WTC11 (cell line): ENCODE results near the gene BUB1. TPM values are rescaled to one million over a fixed set of nuclear protein-coding genes. Genes with fewer than 3 reads are reported as not detected.

Experiments used
- ATAC-seq: fragments of 200-7000 bp; cut with Tn5 transposase; 2 replicates; pipeline ENCODE4 v1.10.0; 2021; ENCODE audit warnings: mild to moderate bottlenecking, moderate library complexity
- CTCF ChIA-PET: fragments of 300-600 bp; sonication (Branson Sonifier 250); formaldehyde crosslinking; loops from one replicate; lab custom pipeline; 2021; ENCODE audit warnings: antibody characterized with exemption; lab: Charles Lee
- POLR2A ChIA-PET: fragments of 350-600 bp; sonication (Branson Sonifier 250); formaldehyde crosslinking; loops from one replicate; lab custom pipeline; 2021; ENCODE audit warnings: antibody characterized with exemption; lab: Charles Lee
- DNase-seq: peaks from one replicate; pipeline ENCODE4 v3.0.0; 2021; ENCODE audit warnings: low spot score
- H3K27ac Mint-ChIP-seq: 2 replicates; pipeline ENCODE4 v1.8.0; 2021; ENCODE audit warnings: mixed read lengths
- H3K27me3 Mint-ChIP-seq: 2 replicates; pipeline ENCODE4 v1.8.0; 2021; ENCODE audit warnings: low read depth, mild to moderate bottlenecking, moderate library complexity, mixed read lengths
- H3K36me3 Mint-ChIP-seq: 2 replicates; pipeline ENCODE4 v1.8.0; 2021; ENCODE audit warnings: mixed read lengths
- H3K4me1 Mint-ChIP-seq: 2 replicates; pipeline ENCODE4 v1.8.0; 2022; ENCODE audit warnings: mixed read lengths
- H3K4me3 Mint-ChIP-seq: 2 replicates; pipeline ENCODE4 v1.8.0; 2021; ENCODE audit warnings: mild to moderate bottlenecking, moderate library complexity, mixed read lengths
- H3K9me3 Mint-ChIP-seq: 2 replicates; pipeline ENCODE4 v1.8.0; 2021; ENCODE audit warnings: mixed read lengths
- AFF4 ChIP-seq: sonication (generic); formaldehyde crosslinking; IDR thresholded peaks from 2 replicates; pipeline ENCODE4 v1.8.1; 2023; ENCODE audit warnings: mild to moderate bottlenecking, missing genetic modification reagents, borderline replicate concordance
- AR ChIP-seq: fragments of 250-450 bp; sonication (Bioruptor Pico); IDR thresholded peaks from 2 replicates; pipeline ENCODE4 v1.9.0; 2021; ENCODE audit warnings: mild to moderate bottlenecking
- ATF1 ChIP-seq: sonication (generic); formaldehyde crosslinking; IDR thresholded peaks from 2 replicates; pipeline ENCODE4 v1.8.1; 2023; ENCODE audit warnings: mild to moderate bottlenecking, moderate library complexity, missing genetic modification reagents
- ATF6 ChIP-seq: sonication (generic); formaldehyde crosslinking; IDR thresholded peaks from 2 replicates; pipeline ENCODE4 v1.8.1; 2023; ENCODE audit warnings: mild to moderate bottlenecking, missing genetic modification reagents
- E2F1 ChIP-seq: sonication (generic); formaldehyde crosslinking; IDR thresholded peaks from 2 replicates; pipeline ENCODE4 v1.8.0; 2022; ENCODE audit warnings: mild to moderate bottlenecking, missing genetic modification reagents
- GTF2I ChIP-seq: fragments of 250-450 bp; sonication (Bioruptor Pico); conservative IDR thresholded peaks from 2 replicates; pipeline ENCODE4 v1.4.0; 2021; ENCODE audit warnings: mild to moderate bottlenecking
- HMGA2 ChIP-seq: fragments of 250-450 bp; sonication (Bioruptor Pico); IDR thresholded peaks from 2 replicates; pipeline ENCODE4 v1.4.0; 2021; ENCODE audit warnings: mild to moderate bottlenecking, moderate library complexity
- HMGXB4 ChIP-seq: sonication (generic); formaldehyde crosslinking; IDR thresholded peaks from 2 replicates; pipeline ENCODE4 v1.8.1; 2023; ENCODE audit warnings: mild to moderate bottlenecking, moderate library complexity, missing genetic modification reagents
- MAX ChIP-seq: sonication (generic); formaldehyde crosslinking; IDR thresholded peaks from 2 replicates; pipeline ENCODE4 v1.8.0; 2022; ENCODE audit warnings: mild to moderate bottlenecking, missing genetic modification reagents
- MLX ChIP-seq: sonication (generic); formaldehyde crosslinking; IDR thresholded peaks from 2 replicates; pipeline ENCODE4 v1.8.1; 2023; ENCODE audit warnings: mild to moderate bottlenecking, missing genetic modification reagents, moderate library complexity
- NFATC4 ChIP-seq: fragments of 250-450 bp; sonication (Bioruptor Pico); IDR thresholded peaks from 2 replicates; pipeline ENCODE4 v1.9.0; 2021; ENCODE audit warnings: mild to moderate bottlenecking
- NR1H2 ChIP-seq: sonication (generic); formaldehyde crosslinking; IDR thresholded peaks from 2 replicates; pipeline ENCODE4 v1.9.0; 2021; ENCODE audit warnings: mild to moderate bottlenecking, moderate library complexity, missing genetic modification reagents
- SMAD4 ChIP-seq: sonication (generic); formaldehyde crosslinking; IDR thresholded peaks from 2 replicates; pipeline ENCODE4 v1.8.0; 2022; ENCODE audit warnings: mild to moderate bottlenecking, missing genetic modification reagents
- TEAD4 ChIP-seq: sonication (generic); formaldehyde crosslinking; IDR thresholded peaks from 2 replicates; pipeline ENCODE4 v1.8.0; 2022; ENCODE audit warnings: mild to moderate bottlenecking, missing genetic modification reagents
- ZNF121 ChIP-seq: sonication (generic); formaldehyde crosslinking; IDR thresholded peaks from 2 replicates; pipeline ENCODE4 v1.8.0; 2023; ENCODE audit warnings: missing genetic modification reagents
- ZNF281 ChIP-seq: sonication (generic); formaldehyde crosslinking; IDR thresholded peaks from 2 replicates; pipeline ENCODE4 v1.8.0; 2023; ENCODE audit warnings: mild to moderate bottlenecking, missing genetic modification reagents
- ZNF423 ChIP-seq: fragments of 250-450 bp; sonication (Bioruptor Pico); IDR thresholded peaks from 2 replicates; pipeline ENCODE4 v2.1.2; 2022; ENCODE audit warnings: mild to moderate bottlenecking, moderate library complexity
- total RNA-seq: library from RNA; stranded (reverse); gene quantifications from 3 replicates; pipeline ENCODE4 v1.2.3, GENCODE V29; 2021

The BUB1 gene
- total RNA-seq, 1 experiment from 2014 or later, result 116 TPM

- TF ChIP-seq AFF4 (CRISPR knock-in tag), result no peak
- no peak for TF ChIP-seq TEAD4
- TF ChIP-seq ATF6 (CRISPR knock-in tag), result no peak
- TF ChIP-seq ZNF423 (CRISPR knock-in tag), result no peak
- no peak for TF ChIP-seq GTF2I (CRISPR knock-in tag)
Observed at GRCh38 chr2:110644357-110644756, 33.5 kb downstream of the BUB1 start (continued).

- POLR2A ChIA-PET, result no interaction called here
- H3K9me3 Mint-ChIP-seq, result no peaks in the 10 kb centered on the region
- CTCF ChIA-PET, result no interaction called here
- no peak for DNase-seq
- no peak overlapping the region; the same call in 1 of the 2 replicates for H3K27ac Mint-ChIP-seq
- H3K27me3 Mint-ChIP-seq, result no peaks in the 10 kb centered on the region
- H3K4me3 Mint-ChIP-seq, result no peak overlapping the region
- H3K36me3 Mint-ChIP-seq, result peaks cover 93% of the 10 kb centered on the region
- ATAC-seq, result no peak
- H3K4me1 Mint-ChIP-seq, result peaks cover 11% of the 10 kb centered on the region
- no peak for TF ChIP-seq ZNF121 (CRISPR knock-in tag)
- TF ChIP-seq HMGA2 (CRISPR knock-in tag), result no peak
- no peak for TF ChIP-seq AR
- TF ChIP-seq SMAD4 (CRISPR knock-in tag), result no peak
- no peak for TF ChIP-seq MAX (CRISPR knock-in tag)
- no peak for TF ChIP-seq E2F1 (CRISPR knock-in tag)
- TF ChIP-seq ATF1 (CRISPR knock-in tag), result no peak
- no peak for TF ChIP-seq NR1H2 (CRISPR knock-in tag)
- TF ChIP-seq ZNF281 (CRISPR knock-in tag), result no peak
- no peak for TF ChIP-seq HMGXB4
- no peak for TF ChIP-seq MLX
- no peak for TF ChIP-seq AFF4 (CRISPR knock-in tag)
- TF ChIP-seq NFATC4 (CRISPR knock-in tag), result no peak
Observed at GRCh38 chr2:110642360-110642759, 35.5 kb downstream of the BUB1 start.
